GM19025 (cell line): ENCODE measurements around the gene APOL4.
"Not testable (repeated sequence)": the region's sequence is repeated elsewhere in the genome, so short reads cannot be mapped to it uniquely, and the experiment has no call there.

ENCODE experiments used
- ATAC-seq: cut with Tn5 transposase; IDR thresholded peaks from one replicate; pipeline ENCODE4 v1.9.1; 2021; ENCODE audit warnings: mild to moderate bottlenecking, low read depth, moderate library complexity; ENCODE audit not compliant: unreplicated experiment

The APOL4 gene

DNA sequence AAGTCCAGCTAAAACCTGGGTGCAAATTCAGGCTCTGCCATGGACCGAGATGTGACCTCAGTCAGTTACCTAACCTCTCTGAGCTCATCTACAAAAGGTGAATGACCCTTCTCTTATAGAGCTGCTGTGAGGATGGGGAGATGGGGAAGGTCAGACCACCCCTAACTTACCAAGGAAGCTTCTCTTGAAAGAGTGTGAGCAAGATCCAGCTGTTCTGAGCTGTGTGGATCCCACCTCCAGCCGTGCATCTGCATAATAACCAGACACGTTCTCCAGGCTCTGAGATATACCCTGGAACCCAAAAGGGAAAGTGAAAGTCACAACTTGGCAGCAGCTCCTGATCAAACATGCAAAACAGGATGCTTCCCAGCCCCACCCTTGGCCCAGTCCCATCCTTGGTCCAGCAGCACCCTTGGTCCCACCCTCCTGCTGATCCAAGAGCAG is 41.1 kb downstream of the APOL4 start, which contains the start of gene APOL3:
Gene APOL3 (minus strand): TSS at position 257 of the 444 bp plus-strand sequence. CDS start 11,700 bp downstream, outside the sequence.
- no peak for ATAC-seq

DNA sequence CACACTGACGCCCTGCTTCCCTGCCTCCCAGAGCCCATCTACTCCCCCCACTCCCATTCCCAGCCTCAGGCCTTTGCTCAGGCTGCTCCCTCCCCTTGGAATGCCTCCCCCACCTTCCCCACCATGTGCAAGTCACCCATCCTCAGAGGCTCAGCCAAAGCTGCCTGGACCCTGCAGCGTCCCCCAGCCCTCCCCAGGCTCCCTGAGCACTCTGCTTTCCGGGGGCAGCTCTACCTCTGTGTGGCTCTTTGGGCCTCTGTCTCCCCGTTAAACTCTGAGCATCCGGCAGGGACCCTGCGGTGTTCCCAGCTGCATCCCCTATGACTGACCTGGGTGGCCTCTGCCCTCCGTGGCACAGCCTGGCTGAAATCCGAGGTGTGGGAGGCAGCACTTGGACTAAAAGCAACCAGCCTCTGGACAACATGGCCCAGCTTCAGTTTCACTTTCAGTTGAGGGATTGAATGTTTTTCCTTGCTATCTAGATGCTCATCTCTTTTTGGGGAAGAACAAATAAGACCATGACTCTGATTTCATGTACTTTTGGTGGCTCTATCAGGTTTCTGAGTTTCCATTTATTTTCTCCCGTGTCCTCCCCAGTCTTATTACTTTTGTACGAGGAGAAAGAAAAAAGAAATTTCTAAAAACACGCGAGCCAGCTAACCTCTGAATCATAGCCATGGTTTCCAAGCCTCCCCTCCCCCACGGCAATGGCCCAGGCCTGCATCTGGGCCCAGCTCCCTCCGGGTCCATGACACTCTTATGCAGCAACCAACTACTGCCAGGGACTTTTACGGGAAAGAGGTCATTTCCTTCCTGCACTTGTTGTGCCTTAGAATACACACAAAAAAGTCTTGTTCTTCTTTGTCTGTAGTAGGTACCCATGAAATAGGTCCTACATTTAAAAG is 44.8 kb downstream of the APOL4 start:
- no peak for ATAC-seq

DNA sequence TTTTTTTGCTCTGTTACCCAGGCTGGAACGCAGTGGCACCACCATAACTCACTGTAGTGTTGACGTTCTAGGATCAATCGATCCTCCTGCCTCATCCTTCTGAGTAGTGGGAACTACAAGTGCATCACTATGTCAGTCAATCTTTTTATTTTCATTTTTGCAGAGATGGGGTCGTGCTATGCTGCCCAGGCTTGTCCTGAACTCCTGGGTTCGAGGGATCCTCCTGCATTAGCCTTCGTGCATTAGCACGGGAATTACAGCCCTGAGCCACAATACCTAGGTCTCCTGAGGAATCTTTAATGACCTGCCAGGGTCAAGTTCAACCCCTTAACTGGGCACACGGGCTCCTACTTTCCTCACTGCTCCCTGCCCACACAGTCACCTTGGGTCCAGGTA is 45.5 kb downstream of the APOL4 start:
- no peak for ATAC-seq

DNA sequence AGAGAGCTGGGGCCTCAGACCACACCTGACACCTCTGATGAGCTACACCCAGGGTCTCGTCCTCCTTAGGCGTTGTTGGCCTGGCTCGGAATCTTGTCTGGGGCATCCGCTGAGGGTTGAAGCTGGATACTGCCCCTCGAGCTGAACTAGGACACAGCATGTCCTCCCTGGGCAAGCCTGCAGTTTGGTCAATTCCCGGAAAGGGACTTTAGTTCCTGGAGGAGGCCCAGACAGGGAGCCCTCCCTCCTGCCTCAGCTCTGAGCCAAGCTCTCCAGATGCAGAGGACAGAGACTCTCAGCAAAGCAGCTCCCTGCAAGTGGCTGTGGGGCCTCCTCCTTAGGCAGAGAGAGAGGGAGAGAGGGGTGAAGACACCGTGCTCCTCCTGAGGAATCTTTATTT is 45.9 kb downstream of the APOL4 start:
- ATAC-seq, result no peak

DNA sequence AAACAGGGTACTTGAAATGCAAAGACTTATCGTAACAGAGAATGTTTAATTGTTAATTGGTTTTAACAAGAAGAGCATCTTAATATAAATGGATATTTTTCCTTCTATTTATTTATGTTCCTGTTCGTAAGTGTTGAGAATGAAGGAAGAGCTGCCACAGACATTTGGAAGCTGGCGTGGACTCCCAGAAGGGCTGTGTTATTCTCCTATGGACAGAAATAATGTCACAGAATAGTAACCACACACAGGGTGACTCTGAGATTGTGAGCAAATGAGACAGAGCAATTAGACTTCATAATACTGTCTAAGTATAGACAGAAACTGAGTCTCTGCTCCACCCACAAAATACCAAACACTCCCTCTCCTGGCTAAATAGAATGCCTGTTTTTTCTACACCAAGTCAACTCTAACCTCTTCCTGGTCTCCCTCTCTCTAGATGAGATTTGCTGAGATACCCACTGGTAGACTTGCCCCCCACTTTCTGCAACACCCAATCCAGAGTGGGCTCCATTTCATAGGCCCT is 47.1 kb downstream of the APOL4 start:
- ATAC-seq, result no peak

DNA sequence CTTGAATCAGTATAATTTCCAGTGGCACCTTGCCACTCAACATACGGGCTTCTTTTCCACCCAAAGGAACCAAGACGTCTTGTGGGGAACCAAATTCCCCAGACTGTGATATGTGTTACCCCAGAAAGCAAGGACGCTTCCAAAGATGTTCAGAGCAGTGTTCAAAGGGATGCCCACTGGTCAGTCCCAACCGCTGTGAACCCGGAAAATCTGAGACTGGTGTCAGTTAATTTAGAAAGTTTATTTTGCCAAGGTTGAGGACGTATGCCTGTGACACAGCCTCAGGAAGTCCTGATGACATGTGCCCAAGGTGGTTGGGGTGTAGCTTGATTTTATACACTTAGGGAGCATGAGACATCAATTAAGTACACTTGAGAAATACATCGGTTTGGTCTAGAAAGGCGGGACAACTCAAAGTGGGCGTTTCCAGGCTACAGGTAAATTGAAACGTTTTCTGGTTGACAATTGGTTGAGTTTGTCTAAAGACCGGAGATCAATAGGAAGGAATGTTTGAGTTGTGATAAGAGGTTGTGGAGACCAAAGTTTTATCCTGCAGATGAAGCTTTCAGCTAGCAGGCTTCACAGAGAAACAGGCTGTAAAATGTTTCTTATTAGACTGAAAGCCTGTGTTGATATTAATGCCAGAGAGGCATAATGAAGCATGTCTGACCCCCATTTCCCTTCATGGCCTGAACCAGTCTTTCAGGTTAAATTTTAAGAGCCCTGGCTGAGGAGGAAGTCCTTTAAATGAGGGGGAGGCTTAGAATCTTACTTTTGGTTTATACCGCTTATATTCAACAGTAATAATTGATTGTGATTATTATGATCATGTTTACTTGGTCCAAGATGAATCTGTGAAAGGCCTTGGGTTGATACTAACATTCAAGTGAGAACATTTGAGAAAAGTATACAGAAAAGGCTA is 47.8 kb downstream of the APOL4 start:
- no peak for ATAC-seq

DNA sequence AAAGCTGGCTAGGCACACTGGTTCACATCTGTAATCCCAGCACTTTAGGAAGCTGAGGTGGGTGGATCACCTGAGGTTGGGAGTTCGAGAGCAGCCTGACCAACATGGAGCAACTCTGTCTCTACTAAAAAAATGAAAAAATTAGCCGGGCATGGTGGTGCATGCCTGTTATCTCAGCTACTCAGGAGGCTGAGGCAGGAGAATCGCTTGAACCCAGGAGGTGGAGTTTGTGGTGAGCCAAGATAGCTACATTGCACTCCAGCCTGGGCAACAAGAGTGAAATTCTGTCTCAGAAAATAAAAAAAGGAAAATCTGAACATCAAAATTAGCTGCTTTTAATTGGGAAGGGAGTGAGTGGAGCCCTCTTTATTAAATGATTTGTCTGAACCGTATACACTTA is 48.8 kb downstream of the APOL4 start:
- ATAC-seq, result not testable (repeated sequence)

DNA sequence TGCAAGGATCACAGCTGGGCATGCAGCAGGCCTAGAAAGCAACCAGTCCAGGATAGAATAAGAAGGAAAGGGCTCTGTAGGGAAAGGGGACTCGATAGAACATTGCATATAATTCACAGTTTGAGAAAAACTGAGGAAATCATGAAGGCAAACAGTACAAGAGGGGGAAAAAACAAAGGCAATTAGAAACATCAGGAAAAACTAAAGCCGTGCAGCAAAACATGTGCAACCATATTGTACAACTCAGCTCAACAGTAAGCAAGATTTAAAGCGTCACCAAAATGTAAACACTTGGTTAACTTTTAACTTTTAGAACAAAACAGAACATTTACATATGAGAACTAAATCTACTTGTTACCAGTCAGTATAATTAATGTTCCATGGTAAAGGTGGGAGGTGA is 49.5 kb downstream of the APOL4 start:
- ATAC-seq, result no peak

DNA sequence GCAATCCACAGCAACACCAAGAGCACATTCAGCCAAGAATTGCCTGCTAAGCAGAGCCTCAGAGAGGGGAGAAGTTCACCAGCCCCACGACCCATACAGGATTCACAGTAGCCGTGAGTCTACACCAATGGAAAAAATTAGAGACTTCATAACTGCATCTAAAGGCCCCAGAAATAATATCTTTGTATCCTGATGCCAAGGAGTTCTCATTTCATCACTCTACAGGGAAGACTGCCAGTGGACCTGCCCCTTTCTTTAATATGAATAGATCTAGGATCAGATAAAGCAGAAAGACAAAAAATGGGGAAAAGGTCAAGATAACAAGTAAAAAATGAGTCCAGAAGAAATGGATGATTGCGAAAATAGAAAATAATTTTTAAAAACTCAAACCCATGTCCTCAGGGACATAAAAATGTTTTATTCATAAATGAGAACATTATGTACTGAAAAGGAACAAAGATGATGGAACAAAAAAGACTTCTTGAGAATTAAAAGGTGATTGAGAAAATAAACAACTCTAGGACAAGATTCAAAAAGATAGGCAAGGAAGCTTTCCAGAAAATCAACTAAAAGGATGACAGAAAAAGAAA is 50.5 kb downstream of the APOL4 start:
- no peak for ATAC-seq

DNA sequence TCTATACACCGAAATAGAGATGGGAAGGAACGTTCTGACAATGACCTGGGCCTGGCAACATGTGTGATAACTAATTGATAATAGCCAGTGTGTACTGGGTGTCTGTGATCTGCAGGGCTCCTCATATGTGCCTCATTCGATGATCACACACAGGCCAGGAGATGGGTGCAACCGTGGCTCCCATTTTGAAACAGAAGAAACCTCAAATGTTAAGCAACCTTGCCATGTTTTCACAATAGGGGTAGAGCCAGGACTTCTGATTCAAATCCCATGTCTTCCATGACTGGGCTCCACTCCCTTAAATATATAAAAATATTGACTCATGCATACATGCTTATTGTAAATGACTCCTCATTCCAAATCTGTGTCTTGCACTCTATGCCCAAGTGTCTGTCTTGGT is 52.2 kb downstream of the APOL4 start:
- no peak for ATAC-seq

DNA sequence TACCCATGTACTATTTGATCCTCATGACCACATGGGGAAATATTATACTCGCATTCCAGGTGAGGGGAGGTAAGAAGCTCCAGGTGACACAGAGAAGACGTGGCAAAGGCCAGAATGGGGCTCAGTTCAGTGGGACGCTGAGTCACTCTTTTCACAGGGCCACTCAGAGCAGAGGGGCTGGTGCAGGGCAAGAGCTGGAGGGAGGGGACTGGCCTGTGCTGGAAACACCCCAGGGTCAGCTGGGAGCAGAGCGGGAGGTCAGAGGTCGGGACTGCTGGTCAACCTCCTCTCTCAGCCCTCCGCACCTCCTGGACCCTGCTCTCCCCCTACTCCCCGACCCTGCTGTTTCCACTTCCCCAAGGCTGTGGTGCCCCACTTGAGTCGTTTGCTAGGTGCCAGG is 53.2 kb downstream of the APOL4 start:
- ATAC-seq, result no peak

DNA sequence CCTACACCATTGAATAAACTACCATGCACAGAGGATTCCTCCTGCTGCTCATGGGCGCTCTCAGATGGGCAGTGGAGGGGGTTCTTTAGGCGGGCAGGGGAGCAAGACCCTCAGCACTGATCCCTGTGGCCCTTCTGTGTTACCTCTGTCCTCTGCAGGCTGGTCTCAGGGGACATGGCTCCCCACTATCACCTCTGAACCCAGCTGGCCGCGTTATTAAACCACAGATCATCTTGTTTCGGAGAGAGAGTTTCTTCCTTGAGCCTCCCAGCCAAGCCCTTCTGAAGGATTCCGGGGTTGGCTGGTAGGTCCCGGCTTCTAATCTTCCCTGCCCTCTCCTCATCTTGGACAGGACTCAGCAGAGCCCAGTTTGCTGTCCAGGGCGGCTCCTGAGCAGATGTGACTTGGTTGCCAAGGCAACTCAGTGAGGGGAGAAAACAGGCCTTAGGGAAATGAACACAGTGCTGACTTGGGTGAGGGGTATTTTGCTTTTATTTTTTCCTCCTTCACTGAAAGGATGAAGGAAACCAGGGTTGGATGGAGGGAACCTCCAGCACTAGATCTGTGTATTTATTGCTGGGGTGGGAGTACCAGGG is 54.3 kb downstream of the APOL4 start:
- no peak for ATAC-seq

DNA sequence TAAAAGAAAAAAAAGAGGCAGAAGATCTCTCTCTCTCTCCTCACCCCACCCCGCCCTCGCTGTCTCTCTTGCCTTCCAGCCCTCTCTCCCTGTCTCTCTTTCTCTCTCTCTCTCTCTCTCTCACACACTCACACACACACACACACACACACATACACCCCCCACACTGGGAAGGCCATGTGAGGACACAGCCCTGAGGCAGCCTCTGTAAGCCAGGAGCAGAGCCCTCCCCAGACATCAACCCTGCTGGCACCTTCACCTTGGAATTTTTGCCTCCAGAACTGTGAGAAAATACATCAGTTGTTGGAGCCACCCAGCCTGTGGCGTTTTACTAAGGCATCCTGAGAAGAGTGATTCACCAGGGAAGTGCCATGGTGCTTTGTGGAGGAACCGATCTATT is 55.7 kb downstream of the APOL4 start:
- ATAC-seq, result no peak

DNA sequence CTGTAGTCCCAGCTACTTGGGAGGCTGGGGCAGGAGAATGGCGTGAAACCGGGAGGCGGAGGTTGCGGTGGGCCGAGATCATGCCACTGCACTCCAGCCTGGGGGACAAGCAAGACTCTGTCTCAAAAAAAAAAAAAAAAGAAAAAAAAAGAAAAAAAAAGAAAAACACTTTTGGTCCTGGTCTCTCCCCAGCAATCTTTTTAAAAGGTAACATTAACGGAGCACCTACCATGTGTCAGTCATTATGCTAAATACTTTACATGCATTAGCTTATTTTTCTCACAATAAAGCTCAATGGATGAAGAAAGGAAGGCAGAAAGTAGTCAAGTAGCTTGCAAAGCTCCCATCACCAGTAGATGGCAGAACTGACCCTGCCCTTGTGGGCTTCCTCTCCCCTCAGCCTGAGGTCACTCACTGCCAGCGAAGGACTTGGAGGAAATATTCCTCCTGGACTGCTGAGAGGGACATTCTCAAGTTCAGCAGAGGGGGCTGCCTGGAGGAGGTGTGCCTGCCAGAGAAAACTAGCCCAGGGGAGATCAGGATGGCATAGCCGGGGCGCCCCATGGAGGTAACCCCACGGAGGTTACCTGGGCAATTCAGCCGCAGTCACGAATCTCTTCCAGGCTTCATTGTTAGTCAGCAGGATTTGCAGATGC is 56.6 kb downstream of the APOL4 start:
- ATAC-seq, result no peak

DNA sequence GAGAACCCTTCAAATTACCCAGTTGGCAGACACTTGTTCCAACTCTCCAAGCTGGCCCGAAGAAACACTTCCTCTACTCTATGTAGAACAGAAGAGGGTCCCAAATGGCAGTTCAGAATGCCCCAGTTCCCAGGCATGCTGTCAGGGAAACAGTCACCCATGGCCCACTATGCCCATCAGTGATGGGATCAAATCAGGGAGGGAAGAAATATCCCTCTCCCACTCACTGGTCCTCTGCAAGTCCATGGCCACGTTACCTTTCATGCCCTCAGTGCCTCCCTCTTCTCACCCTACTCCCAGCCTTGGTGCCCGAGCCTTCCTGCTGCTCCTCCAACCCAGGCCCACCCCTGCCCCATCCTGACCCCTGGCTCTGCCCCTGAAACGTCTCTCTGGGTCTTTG is 57.7 kb downstream of the APOL4 start:
- no peak for ATAC-seq

DNA sequence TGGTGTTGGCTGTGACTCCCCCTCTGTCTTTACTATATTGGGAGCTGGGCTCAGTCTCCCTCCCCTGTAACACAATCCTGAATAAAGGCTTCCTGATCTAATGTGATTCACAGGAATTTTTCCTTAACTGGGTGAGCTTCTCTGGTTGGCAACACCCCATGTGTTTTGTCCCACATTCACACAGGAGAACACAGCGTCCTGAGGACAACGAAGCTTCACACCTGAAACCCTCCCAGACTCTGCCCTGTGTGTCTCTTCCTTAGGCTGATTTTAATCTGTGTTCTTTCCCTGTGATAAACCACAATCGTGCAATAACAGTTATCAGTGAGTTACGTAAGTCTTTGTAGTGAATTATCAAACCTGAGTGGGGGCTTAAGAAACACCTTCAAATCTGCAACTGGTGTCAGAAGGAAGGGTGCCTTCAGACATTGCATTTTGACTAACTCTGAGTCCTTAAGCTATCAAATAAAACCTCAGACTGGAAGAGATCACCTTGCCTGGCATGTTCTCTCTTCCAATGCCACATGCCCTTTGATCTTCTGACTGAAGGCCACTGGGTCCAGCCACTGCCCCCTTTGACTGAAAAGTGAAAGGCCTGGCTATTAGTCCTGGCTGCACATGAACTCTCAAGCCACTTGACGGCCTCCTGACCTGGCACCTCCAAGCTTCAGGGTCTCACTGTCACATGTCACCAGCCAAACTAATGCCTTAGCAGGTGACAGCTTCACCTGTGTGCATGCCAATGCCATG is 58.4 kb downstream of the APOL4 start:
- ATAC-seq, result no peak

DNA sequence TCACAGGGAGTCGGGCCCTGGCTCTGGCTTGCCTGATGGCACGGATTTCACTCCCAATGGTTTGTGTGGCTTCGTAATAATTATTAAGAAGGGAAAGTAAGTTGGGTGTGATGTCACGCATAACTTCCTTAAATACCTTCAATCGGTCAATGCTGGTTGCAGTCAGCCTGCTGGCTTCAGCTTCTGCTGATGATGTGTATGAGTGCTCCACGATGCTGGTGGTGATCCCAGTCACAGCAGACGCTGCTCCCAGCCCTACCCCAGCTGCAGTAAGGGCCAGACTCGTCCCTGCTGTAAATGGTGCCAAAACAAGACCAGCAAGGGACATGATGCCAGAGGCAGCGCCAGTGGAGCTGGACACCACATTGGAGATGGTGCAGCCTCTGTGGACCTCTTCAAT is 60.1 kb downstream of the APOL4 start:
- ATAC-seq, result no peak
